NK-92 treated with Interleukin-12 subunit alpha and Interleukin-12 subunit beta, amount 100 ng/mL, for 24 hours (cell line): ENCODE data around the gene COG3.

Experiments
- DNase-seq: peaks from one replicate; lab custom pipeline; 2025; lab: John Stamatoyannopoulos, UW

Gene COG3

GRCh38 chr13:45503658-45504057, 38.9 kb downstream of the COG3 start:
- no peak for DNase-seq

DNA sequence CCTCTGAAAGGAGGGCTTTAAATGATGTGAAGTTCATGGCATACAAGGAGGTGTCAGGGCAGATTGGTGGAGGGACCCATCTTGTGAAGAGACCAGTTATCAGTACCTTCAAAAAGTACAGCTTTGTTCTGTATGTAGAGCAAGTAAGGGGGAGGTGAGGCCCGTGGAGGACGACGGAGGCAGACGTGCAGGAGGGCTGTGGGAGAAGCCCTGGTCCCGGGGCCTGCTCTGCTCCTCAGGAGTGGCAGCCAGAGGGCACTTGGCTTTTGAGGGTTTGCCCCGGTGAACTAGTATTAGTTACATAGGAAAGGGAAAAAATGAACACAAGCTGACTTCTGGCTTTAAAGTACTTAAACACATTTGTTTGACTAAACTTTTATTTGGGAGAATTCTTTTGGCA, 42.1 kb downstream of the COG3 start:
- DNase-seq: no peak

GRCh38 chr13:45508776-45509175, 44.0 kb downstream of the COG3 start:
- DNase-seq: no peak

DNA sequence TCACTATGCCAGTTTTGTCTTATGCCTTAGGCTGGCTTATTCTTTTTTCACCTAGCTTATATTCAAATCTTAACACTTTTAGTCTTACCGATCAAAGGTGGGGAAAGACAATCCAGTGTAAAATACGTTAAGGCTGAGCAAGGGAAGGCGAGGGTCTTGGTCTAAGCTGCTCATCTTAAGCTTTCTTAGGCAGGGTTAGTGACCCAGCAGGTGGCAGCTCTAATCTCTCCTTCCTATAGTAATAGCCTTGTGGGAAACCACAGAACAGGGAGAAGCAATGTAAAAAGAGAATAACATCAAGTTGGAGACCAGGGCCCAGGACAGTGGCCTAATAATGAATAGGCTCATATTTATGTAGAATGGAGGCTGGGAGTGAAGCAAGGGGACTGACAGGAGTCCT, 45.9 kb downstream of the COG3 start:
- no peak for DNase-seq

DNA sequence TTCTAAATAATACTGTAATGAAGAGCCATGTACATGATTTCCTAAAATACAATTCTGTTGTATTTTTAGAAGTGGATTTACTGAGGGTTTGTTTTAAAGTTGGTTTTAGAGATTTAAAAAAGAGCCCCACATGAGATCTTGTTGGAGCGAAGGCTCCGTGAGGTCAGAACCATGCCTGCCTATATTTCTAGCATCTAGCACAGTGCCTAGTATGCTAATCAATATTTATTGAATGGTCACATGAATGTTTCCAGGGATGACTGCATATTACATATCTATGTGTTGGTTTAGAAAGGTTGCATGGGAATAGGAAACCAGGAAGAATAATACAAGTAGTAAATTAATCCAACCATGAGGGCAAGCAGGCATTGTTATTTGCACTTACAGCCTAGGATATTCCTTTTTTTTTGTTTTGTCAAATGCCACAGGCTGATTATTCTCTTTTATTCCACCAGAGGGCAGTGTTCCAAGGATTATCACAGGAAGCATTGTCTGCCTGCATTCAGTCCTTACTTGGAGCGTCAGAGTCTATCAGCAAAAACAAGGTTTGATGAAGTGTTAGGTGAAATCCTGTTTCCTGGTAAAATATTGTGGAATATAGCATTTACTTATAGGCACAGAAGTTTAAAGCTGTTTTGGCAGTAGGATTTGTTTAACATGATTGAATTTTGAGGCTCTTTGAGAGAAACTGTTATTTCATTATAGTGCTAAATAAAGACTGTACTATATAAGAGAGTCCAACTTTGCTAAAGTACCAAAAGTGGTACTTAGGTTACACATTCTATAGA, 46.8 kb downstream of the COG3 start:
- DNase-seq: no peak

DNA sequence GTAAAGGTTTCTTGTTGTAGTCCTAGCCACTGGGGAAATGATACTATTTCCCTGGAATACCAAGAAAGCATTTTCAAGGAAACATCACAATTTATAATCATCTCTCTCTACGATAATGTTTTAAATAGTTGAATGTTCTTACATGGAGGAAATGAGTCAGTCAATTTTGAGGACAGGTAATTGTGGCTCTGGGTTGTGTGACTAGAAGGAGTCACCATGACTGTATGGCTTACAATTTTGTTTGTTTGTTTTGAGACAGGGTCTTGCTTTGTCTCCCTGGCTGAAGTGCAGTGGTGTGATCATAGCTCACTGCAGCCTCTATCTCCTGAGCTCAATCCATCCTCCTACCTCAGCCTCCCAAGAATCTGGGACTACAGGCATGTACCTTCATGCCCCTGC, 47.4 kb downstream of the COG3 start:
- no peak for DNase-seq

GRCh38 chr13:45516757-45517156, 52.0 kb downstream of the COG3 start:
- no peak for DNase-seq

- no peak for DNase-seq
Measured at GRCh38 chr13:45518525-45519245, 53.9 kb downstream of the COG3 start.

- no peak for DNase-seq
Measured at GRCh38 chr13:45519493-45519892, 54.8 kb downstream of the COG3 start.

DNA sequence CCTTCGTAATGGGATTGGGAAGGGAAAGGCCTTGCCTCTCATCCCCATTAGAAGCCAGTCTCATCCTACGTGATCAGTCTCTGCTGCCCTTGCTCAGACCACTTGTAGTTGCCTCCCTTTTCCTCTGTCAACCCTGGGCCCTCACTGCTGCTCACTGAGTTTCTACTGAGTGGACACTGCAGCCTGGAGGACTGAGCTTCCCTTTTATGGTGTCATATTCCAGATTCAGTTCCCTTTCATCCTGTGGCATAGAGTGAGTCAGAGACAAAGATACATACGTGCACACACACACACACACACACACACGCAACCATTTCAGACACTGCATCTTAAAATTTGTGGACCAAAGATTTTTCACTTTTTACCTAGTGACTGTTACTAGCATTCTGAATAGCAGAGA, 56.6 kb downstream of the COG3 start:
- DNase-seq: no peak

DNA sequence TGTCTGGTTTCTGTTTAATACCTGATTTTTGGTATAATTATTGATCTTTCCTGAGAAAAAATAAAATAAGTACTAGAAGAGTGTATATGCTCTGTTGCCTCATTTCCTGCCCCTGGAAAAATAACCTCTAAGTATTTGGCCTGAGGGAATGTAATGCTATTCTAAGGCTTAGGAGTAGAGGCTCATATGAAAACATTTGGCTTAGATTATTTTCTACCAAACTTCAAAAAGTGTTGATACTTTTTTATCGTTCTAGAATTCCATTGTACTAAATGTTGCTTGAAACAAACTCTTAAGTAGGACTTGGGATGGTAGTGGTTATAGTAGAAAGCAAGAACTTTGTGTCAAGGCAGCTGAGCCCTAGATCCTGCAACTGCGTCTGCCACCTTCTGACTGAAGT, 57.8 kb downstream of the COG3 start:
- DNase-seq: no peak

DNA sequence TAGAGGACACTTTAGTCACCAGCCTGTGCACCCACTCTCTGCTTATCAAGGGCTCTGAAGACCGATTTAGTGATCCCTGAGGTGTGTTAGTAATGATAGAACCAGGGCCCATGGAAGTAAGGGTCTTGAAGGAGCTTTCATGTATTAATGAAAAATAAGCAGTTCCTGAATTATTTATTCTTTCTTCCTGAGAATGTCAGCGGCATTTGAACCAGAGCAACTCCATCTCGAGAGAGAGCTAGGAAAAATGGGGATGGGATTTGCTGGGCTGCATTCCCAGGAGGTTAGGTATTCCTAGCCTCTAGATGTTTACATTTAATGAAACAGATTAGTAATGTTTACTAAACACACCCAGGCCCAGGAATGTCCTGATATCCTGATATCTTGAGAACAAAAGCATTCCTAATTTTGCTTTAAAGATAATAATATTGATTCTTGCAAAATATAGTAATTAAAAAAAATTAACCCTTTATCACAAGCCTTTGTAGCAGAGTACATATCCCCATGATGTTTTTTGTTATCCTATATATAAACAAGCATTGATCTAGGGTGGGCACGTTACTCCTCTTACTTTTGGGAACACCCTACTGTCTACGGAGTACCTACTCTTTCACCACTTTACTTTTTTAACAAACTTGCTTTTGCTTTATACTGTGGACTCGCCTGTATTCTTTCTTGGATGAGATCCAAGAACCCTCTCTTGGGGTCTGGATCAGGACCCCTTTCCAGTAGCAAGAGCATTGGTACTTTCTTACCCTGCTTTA, 63.1 kb downstream of the COG3 start:
- no peak for DNase-seq

DNA sequence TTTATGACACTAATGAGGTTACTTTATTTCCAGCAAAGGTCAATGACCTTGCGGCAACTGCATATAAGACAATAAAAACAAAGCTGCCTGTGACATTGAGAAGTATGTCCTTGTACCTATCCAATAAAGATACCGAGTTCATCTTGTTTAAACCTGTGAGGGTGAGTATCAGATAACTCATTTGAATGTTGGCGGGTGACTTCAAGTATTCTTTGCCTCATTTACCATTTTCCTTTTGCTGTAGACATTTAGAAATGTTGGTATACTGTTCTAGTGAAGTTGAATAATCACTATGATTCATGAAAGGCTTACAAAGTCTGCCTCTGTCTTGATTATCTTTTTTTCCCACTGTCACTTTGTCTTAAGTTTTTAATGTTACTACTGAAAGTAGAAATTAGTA, 65.0 kb downstream of the COG3 start:
- no peak for DNase-seq

DNA sequence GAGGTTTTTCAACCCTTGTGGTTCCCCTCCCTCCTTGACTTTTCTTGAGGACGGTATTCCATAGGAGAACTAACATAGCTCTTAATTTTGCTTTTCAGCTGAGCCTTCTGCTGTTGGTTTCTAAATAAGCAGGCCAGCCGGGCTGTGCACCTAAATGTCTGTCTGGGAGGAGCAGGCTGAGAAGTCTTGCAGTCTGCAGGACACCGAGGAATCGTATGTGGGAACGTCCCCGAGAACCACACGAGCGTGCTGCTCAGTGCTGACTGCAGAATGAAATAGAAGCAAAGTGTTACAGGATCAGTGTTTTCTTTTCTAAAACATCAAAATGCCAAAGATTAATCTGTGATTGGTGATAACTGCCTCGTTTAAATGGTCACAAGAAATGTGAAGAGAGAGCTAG, 69.9 kb downstream of the COG3 start:
- DNase-seq: no peak

DNA sequence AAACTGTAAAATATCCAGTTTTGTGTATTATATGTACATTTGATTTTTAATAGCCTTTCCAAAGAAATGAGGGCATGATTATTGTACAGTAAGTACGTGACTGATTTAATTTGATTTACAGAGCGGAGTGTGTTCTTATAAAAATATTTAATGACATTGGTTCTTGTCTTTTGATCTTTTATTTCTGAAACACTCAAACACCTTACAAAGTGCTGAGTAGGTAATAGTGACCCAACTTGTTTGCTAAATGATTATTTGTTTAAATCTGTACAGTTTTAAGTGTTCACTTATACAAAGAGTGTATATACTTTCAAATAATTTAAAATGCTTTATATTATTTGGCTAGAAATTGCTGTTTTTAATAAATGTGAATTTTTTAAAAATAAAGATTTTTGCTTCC, 71.5 kb downstream of the COG3 start:
- DNase-seq: no peak

- DNase-seq: no peak
Measured at GRCh38 chr13:45537516-45537915, 72.8 kb downstream of the COG3 start.

- no peak for DNase-seq
Measured at GRCh38 chr13:45538382-45538781, 73.6 kb downstream of the COG3 start.

GRCh38 chr13:45540195-45540594, 75.5 kb downstream of the COG3 start:
- DNase-seq: no peak

DNA sequence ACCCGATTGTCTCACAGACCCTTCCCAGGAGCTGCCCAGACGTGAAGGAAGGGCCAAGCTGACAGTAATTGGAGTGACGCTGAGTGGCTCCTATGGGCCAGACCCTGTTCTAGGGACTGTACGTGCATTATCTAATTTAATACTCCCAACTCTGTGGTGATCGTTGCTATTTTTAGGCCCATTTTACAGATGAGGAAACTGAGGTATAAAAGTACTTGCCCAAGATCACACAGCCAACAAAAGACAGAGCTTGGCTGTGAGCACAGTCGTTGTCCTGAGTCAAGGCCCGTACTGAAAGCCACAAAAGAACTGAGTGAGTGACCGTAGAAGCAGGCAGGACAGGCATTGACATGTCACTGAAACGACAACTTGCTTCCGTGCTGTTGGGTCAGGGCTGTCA, 76.1 kb downstream of the COG3 start:
- no peak for DNase-seq

GRCh38 chr13:45541806-45542205, 77.1 kb downstream of the COG3 start:
- DNase-seq: no peak

DNA sequence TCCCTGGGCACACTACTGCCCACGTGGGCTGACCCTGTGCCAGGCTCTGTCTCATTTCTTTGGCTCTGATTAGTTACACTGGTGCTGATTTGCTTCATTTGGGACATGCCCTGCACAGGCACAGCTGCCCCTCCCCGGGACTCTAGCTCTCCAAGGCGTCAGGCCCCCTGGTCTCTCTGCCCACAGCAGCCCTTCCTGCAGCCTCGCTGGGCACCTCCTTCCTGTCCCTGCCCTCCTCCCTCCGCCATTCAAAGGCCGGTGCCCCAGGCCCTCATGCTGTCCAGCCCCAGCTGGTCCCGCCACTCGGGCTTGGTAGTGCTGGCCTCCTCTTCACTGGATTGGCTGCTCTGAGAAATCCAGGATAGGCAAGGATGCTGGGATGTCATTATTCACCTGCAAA, 77.7 kb downstream of the COG3 start:
- no peak for DNase-seq

DNA sequence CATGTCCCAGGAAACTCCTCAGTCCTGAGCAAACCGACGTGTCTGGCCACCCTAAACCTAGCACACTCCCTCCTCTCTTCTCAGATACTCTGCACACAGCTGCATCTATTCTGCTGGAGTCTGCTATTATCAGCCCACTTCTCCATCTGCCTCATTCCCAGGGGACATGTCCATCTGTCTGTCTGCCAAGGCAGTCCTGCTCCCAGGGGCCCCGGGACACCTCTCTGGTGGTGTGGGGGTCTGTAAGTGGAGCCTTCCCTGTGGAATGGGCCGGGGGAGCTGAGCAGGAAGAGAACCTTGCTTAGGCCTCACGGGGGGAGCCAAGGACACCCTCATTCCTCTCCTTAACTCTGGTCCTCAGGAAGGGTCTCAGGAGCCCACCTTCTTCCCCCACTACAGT, 78.1 kb downstream of the COG3 start:
- DNase-seq: no peak

DNA sequence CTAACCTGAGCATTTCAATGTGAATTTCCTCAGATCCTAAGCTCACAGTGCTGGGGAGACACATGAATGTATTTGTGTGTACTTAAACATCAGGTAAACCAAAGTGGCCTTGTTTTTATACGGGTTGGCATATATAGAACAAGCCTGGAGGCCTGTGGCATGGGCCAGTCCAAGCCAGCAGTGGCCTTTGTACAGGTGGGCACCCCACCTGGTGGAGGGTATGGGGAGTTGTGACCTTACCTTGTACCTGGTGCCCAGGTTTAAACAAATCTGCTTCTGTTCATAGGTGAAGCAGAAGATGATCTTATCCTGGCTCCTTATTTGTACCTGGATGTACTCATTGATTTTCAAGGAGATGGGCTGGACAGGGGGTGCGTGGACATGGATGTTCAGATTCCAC, 79.8 kb downstream of the COG3 start:
- no peak for DNase-seq
